ENCODE measurements around the gene KRTAP4-2.

DNA sequence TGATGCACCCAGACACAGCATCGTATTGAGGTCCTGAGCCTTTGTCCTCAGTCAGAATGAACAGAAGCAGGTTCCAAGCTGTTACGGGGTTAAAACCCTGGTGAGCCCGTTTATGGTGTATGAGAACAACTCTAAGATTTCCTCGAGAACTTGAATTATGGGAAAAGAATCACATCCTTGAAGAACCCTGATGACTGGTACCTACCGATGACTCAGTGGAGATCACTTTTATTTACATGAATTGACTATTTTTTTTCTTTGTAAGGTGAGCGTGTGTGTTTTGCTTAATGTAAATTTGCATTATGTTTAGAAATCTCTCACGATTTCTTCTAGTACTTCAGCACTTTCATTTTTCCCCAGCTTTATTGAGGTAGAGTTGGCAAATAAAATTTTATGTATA, 14.2 kb downstream of the KRTAP4-2 start:
- TF ChIP-seq, protein P1, sequence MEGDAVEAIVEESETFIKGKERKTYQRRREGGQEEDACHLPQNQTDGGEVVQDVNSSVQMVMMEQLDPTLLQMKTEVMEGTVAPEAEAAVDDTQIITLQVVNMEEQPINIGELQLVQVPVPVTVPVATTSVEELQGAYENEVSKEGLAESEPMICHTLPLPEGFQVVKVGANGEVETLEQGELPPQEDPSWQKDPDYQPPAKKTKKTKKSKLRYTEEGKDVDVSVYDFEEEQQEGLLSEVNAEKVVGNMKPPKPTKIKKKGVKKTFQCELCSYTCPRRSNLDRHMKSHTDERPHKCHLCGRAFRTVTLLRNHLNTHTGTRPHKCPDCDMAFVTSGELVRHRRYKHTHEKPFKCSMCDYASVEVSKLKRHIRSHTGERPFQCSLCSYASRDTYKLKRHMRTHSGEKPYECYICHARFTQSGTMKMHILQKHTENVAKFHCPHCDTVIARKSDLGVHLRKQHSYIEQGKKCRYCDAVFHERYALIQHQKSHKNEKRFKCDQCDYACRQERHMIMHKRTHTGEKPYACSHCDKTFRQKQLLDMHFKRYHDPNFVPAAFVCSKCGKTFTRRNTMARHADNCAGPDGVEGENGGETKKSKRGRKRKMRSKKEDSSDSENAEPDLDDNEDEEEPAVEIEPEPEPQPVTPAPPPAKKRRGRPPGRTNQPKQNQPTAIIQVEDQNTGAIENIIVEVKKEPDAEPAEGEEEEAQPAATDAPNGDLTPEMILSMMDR (IDR thresholded peaks at IDR 0.05; ENCODE audit: poor library complexity) = no peak
- TF ChIP-seq EZH2 (IDR thresholded peaks at IDR 0.05; ENCODE audit: borderline replicate concordance) (no peak), EZH2phosphoT487 (IDR thresholded peaks at IDR 0.05; ENCODE audit: low read depth, severe bottlenecking, unreplicated experiment) (no peak)
